K562 (cell line): ENCODE results near the gene ITGAV. TPM values are rescaled to one million over a fixed set of nuclear protein-coding genes. Genes with fewer than 3 reads are reported as not detected.

Source experiments
- ATAC-seq: fragments of 200-7000 bp; cut with Tn5 transposase; 3 replicates; pipeline ENCODE4 v1.9.1; 2020; ENCODE audit warnings: moderate library complexity
- BruUV-seq: library from RNA; stranded (reverse); fragments of 400-500 nt; replicated peaks from 2 replicates; lab custom pipeline; 2021; lab: Mats Ljungman, UMichigan
- CTCF ChIA-PET: fragments of 300-600 bp; formaldehyde crosslinking; extraction: SDS; loops from one replicate; lab custom pipeline; 2021; ENCODE audit warnings: low intra/inter-chr PET ratio; lab: Yijun Ruan, JAX
- POLR2A ChIA-PET: fragments of 300-600, 350-650 bp; sonication (Branson Sonifier 250); formaldehyde crosslinking; extraction: SDS; loops from one replicate; lab custom pipeline; 2021; ENCODE audit warnings: antibody characterized with exemption, inconsistent platforms; lab: Yijun Ruan, JAX
- DNase-seq, 4 experiments: peaks; one replicate each; pipeline versions ENCODE4 v3.0.0 to v3.0.0-alpha.2; 2011 to 2018; ENCODE audit warnings: low spot score in 3 of 4, mixed read lengths in 3 of 4; ENCODE audit errors: extremely low read depth in 1 of 4
- FAIRE-seq: peaks from 2 replicates; lab custom pipeline; 2011; peaks lifted over from hg19 to GRCh38; lab: Jason Lieb, UNC
- H2AFZ ChIP-seq: 2 replicates; pipeline ENCODE4 v1.6.0; 2011; ENCODE audit warnings: low read depth, low read length, control low read depth, inconsistent platforms
- H3K27ac ChIP-seq: fragments of 200-600 bp; 3 replicates; pipeline ENCODE4 v1.8.0; 2011; ENCODE audit warnings: low read depth, mild to moderate bottlenecking, control low read depth, inconsistent platforms, low read length, moderate library complexity, mixed read lengths; ENCODE audit errors: extremely low read depth
- H3K27me3 ChIP-seq, 2 experiments: fragments of 300-600 bp in 1 of 2; 2 replicates in 1 of 2; 3 replicates in 1 of 2; pipeline versions ENCODE4 v1.6.0 to v1.8.0; 2011; ENCODE audit warnings: inconsistent platforms in 2 of 2, low read length in 2 of 2, mild to moderate bottlenecking in 1 of 2, mixed read lengths in 1 of 2, moderate library complexity in 1 of 2; ENCODE audit not compliant: control insufficient read depth in 2 of 2, insufficient read depth in 2 of 2
- H3K36me3 ChIP-seq: fragments of 300-600 bp; 3 replicates; pipeline ENCODE4 v1.8.0; 2011; ENCODE audit warnings: mild to moderate bottlenecking, low read length, inconsistent platforms; ENCODE audit not compliant: control insufficient read depth, insufficient read depth
- H3K4me1 ChIP-seq, 2 experiments: fragments of 200-600 bp in 1 of 2; replicated peaks in 1 of 2; 2 replicates in 1 of 2; 3 replicates in 1 of 2; pipeline versions ENCODE4 v1.5.1 to v1.8.0; 2011; ENCODE audit warnings: inconsistent platforms in 2 of 2, low read length in 2 of 2, mild to moderate bottlenecking in 1 of 2, mixed read lengths in 1 of 2, moderate library complexity in 1 of 2; ENCODE audit not compliant: control insufficient read depth in 2 of 2, insufficient read depth in 2 of 2
- H3K4me2 ChIP-seq: 2 replicates; pipeline ENCODE4 v1.6.1; 2011; ENCODE audit warnings: low read length, control low read depth, inconsistent platforms, mixed read lengths; ENCODE audit not compliant: insufficient read depth
- H3K4me3 ChIP-seq: fragments of 200-600 bp; sonication (generic), shearing (Covaris generic); 2 replicates; pipeline ENCODE4 v1.5.1; 2016; ENCODE audit warnings: control low read depth, inconsistent platforms
- H3K79me2 ChIP-seq: fragments of 200-600 bp; 3 replicates; pipeline ENCODE4 v1.8.0; 2011; ENCODE audit warnings: low read length, inconsistent platforms; ENCODE audit not compliant: control insufficient read depth, insufficient read depth
- H3K9ac ChIP-seq, 2 experiments: 2 replicates each; pipeline versions ENCODE4 v1.6.0 to v1.6.1; 2011; ENCODE audit warnings: low read depth in 2 of 2, low read length in 2 of 2, control low read depth in 1 of 2, inconsistent platforms in 1 of 2, mild to moderate bottlenecking in 1 of 2, mixed read lengths in 1 of 2; ENCODE audit not compliant: insufficient read depth in 1 of 2
- H3K9me1 ChIP-seq: one replicate; pipeline ENCODE4 v1.6.0; 2011; ENCODE audit warnings: inconsistent platforms, mild to moderate bottlenecking, low read length, moderate library complexity; ENCODE audit not compliant: control insufficient read depth, insufficient read depth
- H3K9me3 ChIP-seq: replicated peaks from 2 replicates; pipeline ENCODE4 v1.5.1; 2011; ENCODE audit warnings: low read depth, low read length, inconsistent platforms; ENCODE audit not compliant: control insufficient read depth, insufficient read depth
- H4K20me1 ChIP-seq: replicated peaks from 2 replicates; pipeline ENCODE4 v1.6.1; 2011; ENCODE audit warnings: low read length, inconsistent platforms, mixed read lengths; ENCODE audit not compliant: control insufficient read depth, insufficient read depth
- ARID2 ChIP-seq: fragments of 450-650 bp; IDR thresholded peaks from 2 replicates; pipeline ENCODE4 v1.6.1; 2017; ENCODE audit warnings: antibody characterized with exemption, mild to moderate bottlenecking
- NR4A1 ChIP-seq, 2 experiments: fragments of 250-450 bp in 1 of 2; fragments of 450-650 bp in 1 of 2; sonication (Bioruptor Pico) in 1 of 2; IDR thresholded peaks; 2 replicates each; pipeline versions ENCODE4 v1.4.0 to v1.6.1; 2016 to 2020; ENCODE audit warnings: mild to moderate bottlenecking in 2 of 2, missing compliant biosample characterization in 1 of 2, missing genetic modification characterization in 1 of 2, moderate library complexity in 1 of 2
- SAFB2 ChIP-seq: fragments of 200-400 bp; formaldehyde crosslinking; IDR thresholded peaks from 2 replicates; pipeline ENCODE4 v1.6.1; 2018; ENCODE audit warnings: borderline replicate concordance, low read length, low read depth, moderate library complexity; ENCODE audit not compliant: severe bottlenecking
- SMARCA5 ChIP-seq: fragments of 450-650 bp; IDR thresholded peaks from 2 replicates; pipeline ENCODE4 v1.6.1; 2016
- ZNF324 ChIP-seq: fragments of 250-450 bp; sonication (Bioruptor Pico); IDR thresholded peaks from 2 replicates; pipeline ENCODE4 v1.4.0; 2020; ENCODE audit warnings: mild to moderate bottlenecking
- ZNF407 ChIP-seq: fragments of 450-650 bp; IDR thresholded peaks from 2 replicates; pipeline ENCODE4 v1.6.1; 2016; ENCODE audit warnings: low read depth
- WGBS: fragments of 100-300 bp; shearing (Covaris generic); methylation state at CpG from one replicate; pipeline ENCODE4 v1.1.6; 2016; ENCODE audit warnings: low coverage, mixed read lengths; ENCODE audit not compliant: insufficient coverage; ENCODE audit errors: missing lambda C conversion rate; 5-methylcytosine and 5-hydroxymethylcytosine counted together
- in situ Hi-C: fragments of 300-500 bp; cut with MboI; formaldehyde crosslinking; loops from 4 replicates; pipeline ENCODE4 v1.15.0; 2018; ENCODE audit warnings: inconsistent platforms, mixed read lengths
- intact Hi-C: fragments of 100-400 bp; cut with micrococcal nuclease; formaldehyde crosslinking; loops from 2 replicates; pipeline ENCODE4 v1.14.2; 2022
- polyA plus RNA-seq, 8 experiments: library from polyadenylated mRNA; depleted of rRNA in 4 of 8; stranded (reverse) in 5 of 8; unstranded in 3 of 8; fragments of >200 nt; fragmentation: Nextera tagmentation in 2 of 8; fragmentation: Illumina TruSeq in 1 of 8; extraction: Ambion mirVana in 2 of 8; extraction: Trizol in 1 of 8; gene quantifications; 2 replicates each; pipeline versions ENCODE4 v1.2.1 to v1.2.3, GENCODE V29; 2011 to 2014; ENCODE audit warnings: inconsistent platforms in 1 of 8, missing spikeins in 1 of 8
- total RNA-seq, 7 experiments: library from RNA; depleted of rRNA in 6 of 7; stranded (reverse); fragments of >200 nt in 6 of 7; fragmentation: Illumina TruSeq in 2 of 7; extraction: Trizol in 2 of 7; gene quantifications; 2 replicates each; pipeline versions ENCODE4 v1.2.1 to v1.2.3, GENCODE V29; 2011 to 2021; ENCODE audit warnings: low replicate concordance in 1 of 7

ITGAV gene
- total and polyA plus RNA-seq, 9 of the 15 experiments (the other 6 are each of a cell fraction or from before 2014, with no cell fraction given): 3.7 to 17.7 (median 10.7) TPM

- TF ChIP-seq ARID2: no peak
- TF ChIP-seq ZNF407: no peak
- TF ChIP-seq, all 486 proteins: peak for 0
Measured at GRCh38 chr2:186721956-186722355, 132.1 kb downstream of the ITGAV start (continued).

GRCh38 chr2:186724736-186725135 is 134.9 kb downstream of the ITGAV start:
- DNase-seq: no peak
- POLR2A ChIA-PET: no interaction called here

More at GRCh38 chr2:186724736-186725135, 134.9 kb downstream of the ITGAV start:
- Histone ChIP-seq H2AFZ (no peak overlapping the region), H3K9me1 (no peaks in the 10 kb centered on the region), H4K20me1 (no peaks in the 10 kb centered on the region), H3K4me1 (no peaks in the 10 kb centered on the region), H3K4me2 (no peak overlapping the region), H3K36me3 (no peaks in the 10 kb centered on the region), H3K9ac (no peak overlapping the region), H3K9me3 (no peaks in the 10 kb centered on the region), H3K4me3 (no peak overlapping the region), H3K27ac (no peak overlapping the region), H3K27me3 (no peaks in the 10 kb centered on the region), H3K79me2 (no peaks in the 10 kb centered on the region)
- FAIRE-seq: no peak
- no peak for ATAC-seq
- CTCF ChIA-PET: no interaction called here
- no peak for TF ChIP-seq SAFB2
- no peak for TF ChIP-seq ZNF324
- TF ChIP-seq SMARCA5: no peak
- no peak for TF ChIP-seq NR4A1 (CRISPR knock-in tag; IDR thresholded peaks at IDR 0.05)
- TF ChIP-seq NR4A1 (tag; IDR thresholded peaks at IDR 0.05): no peak
- WGBS: 2% methylated on average over 7 of the region's 7 CpGs
- in situ Hi-C loops (no loop called here), intact Hi-C loops (no loop called here)
- no TSS peak for BruUV-seq
